ENCODE measurements around the gene KLHDC2. TPM values are rescaled to one million over a fixed set of nuclear protein-coding genes. Genes with fewer than 3 reads are reported as not detected.
"Not testable (repeated sequence)": the region's sequence is repeated elsewhere in the genome, so short reads cannot be mapped to it uniquely, and the experiment has no call there.

Gene KLHDC2
- total RNA-seq, 6 experiments from 2014 or later, result 34.0 to 69.6 (median 49.7) TPM

DNA sequence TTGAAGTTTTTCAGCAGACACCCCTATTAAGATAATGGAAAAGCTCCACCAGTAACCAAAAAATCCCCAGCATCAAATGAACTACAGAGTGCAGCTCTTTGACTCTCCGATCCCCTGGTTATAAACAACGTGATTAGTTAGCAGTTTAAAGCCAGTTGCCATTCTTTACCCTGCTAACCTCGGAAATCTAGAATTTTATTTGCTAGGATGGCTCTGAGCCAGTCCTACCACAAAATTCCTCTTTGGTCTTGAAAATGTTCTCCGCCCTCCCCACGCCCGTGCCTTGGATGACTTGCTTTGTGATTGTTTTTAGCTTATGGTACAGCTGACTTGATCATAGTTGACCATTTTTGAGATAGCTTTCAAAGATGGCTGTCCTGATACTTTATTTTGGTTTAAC, 1.2 kb downstream of the KLHDC2 start:
- DNase-seq, result no peak
- TF ChIP-seq, protein P1, sequence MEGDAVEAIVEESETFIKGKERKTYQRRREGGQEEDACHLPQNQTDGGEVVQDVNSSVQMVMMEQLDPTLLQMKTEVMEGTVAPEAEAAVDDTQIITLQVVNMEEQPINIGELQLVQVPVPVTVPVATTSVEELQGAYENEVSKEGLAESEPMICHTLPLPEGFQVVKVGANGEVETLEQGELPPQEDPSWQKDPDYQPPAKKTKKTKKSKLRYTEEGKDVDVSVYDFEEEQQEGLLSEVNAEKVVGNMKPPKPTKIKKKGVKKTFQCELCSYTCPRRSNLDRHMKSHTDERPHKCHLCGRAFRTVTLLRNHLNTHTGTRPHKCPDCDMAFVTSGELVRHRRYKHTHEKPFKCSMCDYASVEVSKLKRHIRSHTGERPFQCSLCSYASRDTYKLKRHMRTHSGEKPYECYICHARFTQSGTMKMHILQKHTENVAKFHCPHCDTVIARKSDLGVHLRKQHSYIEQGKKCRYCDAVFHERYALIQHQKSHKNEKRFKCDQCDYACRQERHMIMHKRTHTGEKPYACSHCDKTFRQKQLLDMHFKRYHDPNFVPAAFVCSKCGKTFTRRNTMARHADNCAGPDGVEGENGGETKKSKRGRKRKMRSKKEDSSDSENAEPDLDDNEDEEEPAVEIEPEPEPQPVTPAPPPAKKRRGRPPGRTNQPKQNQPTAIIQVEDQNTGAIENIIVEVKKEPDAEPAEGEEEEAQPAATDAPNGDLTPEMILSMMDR (IDR thresholded peaks at IDR 0.05), result no peak
- no peak for TF ChIP-seq POLR2A (IDR thresholded peaks at IDR 0.05)
- Histone ChIP-seq H3K27ac (peak overlapping the region; percentile 99), H3K27me3 (no peaks in the 10 kb centered on the region), H3K4me3 (peak overlapping the region; percentile 91 to 97 (median 93)), H3K9me3 (no peaks in the 10 kb centered on the region), H3K4me1 (peaks cover 0 to 33% (median 18%) of the 10 kb centered on the region in 4 donors), H3K36me3 (peaks cover 0 to 4% (median 2%) of the 10 kb centered on the region in 4 donors)
- intact Hi-C loops (cut with DNase I), result loop anchor here (10.0 kb wide), 2 partner anchors 124 to 134 kb away; partner anchors contain the start of gene DNAAF2 (in 1 of the 2)
- WGBS (ENCODE audit: insufficient coverage, low coverage, low lambda C conversion rate, missing lambda C conversion rate), result 7% methylated on average over 6 of the region's 6 CpGs
- peak in 1 of 4 donors; percentile 2 for ATAC-seq

DNA sequence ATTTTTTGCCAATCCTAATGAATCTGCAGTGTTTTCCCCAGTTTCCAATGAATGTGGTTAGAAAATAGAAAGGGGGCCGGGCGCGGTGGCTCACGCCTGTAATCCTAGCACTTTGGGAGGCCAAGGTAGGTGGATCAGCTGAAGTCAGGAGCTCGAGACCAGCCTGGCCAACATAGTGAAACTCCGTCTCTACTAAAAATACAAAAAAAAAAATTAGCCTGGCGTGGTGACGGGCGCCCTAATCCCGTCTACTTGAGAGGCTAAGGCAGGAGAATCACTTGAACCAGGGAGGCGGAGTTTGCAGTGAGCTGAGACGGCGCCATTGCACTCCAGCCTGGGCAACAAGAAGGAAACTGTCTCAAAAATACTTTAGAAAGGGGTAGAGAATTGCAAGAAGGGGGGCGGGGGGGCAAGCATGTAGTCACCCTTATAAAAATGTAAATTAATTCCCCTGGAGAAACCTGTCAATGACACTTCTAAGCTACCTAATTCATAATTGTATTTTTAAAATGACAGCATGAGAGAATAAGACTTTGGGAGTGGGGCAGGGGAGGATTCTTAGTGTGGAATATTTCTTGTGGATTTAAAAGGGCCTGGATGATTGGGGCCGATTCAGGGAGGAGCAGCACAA, 1.7 kb downstream of the KLHDC2 start:
- TF ChIP-seq POLR2A (IDR thresholded peaks at IDR 0.05), result no peak
- TF ChIP-seq, protein P1 (IDR thresholded peaks at IDR 0.05), result no peak
- Histone ChIP-seq H3K27ac (peak overlapping the region; percentile 99), H3K4me3 (peak overlapping the region; percentile 91 to 97 (median 93)), H3K9me3 (no peaks in the 10 kb centered on the region), H3K36me3 (peaks cover 0 to 9% (median 4%) of the 10 kb centered on the region in 4 donors), H3K27me3 (no peaks in the 10 kb centered on the region), H3K4me1 (peaks cover 0 to 33% (median 18%) of the 10 kb centered on the region in 4 donors)
- DNase-seq (no peak), ATAC-seq (no peak)
- WGBS (ENCODE audit: insufficient coverage, low coverage, low lambda C conversion rate, missing lambda C conversion rate), result 26% methylated on average over 14 of the region's 15 CpGs
- intact Hi-C loops (cut with DNase I), result loop anchor here (10.0 kb wide), 2 partner anchors 125 to 135 kb away; partner anchors contain the start of gene DNAAF2 (in 1 of the 2)

DNA sequence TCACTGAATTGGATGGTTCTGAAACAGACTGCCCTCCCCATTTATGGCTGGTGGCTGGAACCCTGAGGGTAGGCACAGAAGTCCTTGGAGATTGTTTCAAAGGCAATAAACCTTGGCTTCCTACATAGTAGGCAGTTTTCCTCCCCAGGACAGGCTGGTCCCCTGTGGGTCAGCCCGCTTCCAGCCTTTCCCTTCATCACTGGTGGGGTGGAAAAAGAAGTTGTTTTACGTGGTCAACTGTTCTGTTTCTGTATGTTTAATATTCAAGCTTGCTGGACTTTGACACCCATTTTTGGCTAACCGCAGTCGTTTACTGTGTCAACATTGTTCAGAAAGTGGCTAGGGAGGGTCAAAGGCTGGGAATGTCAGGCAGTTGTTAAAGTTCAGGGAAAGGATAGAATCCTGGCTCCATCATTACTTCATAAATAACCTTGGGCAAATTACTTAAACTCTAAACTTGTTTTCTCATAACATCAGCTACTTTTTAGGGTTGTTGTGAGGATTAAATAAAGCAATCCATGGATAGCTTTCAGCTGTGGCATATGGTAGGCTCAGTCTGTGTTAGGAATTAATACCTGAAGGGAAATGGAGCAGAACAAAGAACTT, 2.4 kb downstream of the KLHDC2 start:
- peaks cover 0 to 33% (median 18%) of the 10 kb centered on the region in 4 donors for H3K4me1 ChIP-seq
- 15% methylated on average over 4 of the region's 4 CpGs for WGBS (ENCODE audit: insufficient coverage, low coverage, low lambda C conversion rate, missing lambda C conversion rate)
- H3K27ac ChIP-seq, result peak overlapping the region; percentile 99
- TF ChIP-seq, protein P1 (IDR thresholded peaks at IDR 0.05), result no peak
- peak; percentile 81 for TF ChIP-seq POLR2A (IDR thresholded peaks at IDR 0.05)
- peak overlapping the region; percentile 91 to 97 (median 93) for H3K4me3 ChIP-seq
- no peaks in the 10 kb centered on the region for H3K9me3 ChIP-seq
- peaks cover 0 to 15% (median 8%) of the 10 kb centered on the region in 4 donors for H3K36me3 ChIP-seq
- no peaks in the 10 kb centered on the region for H3K27me3 ChIP-seq
- intact Hi-C loops (cut with DNase I), result no loop called here
- DNase-seq (peak in 2 of 3 donors; percentile 31 to 84), ATAC-seq (peak; percentile 46 to 67 (median 64))

DNA sequence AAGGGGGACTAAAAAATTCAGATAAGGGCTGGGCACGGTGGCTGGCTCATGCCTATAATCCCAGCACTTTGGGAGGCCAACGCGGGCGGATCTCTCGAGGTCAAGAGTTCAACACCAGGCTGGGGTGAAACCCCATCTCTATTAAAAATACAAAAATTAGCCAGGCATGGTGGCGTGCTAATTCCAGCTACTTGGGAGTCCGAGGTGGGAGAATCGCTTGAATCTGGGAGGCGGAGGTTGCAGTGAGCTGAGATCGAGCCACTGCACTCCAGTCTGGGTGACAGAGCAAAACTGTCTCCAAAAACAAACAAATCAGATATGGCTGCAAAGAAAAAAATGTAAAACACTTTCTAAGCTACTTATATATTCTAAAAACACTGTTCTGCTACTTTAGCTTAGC, 3.7 kb downstream of the KLHDC2 start:
- intact Hi-C loops (cut with DNase I); ATAC-seq; H3K27me3 ChIP-seq; H3K9me3 ChIP-seq; DNase-seq: not testable (repeated sequence)
- peaks cover 0 to 33% (median 16%) of the 10 kb centered on the region in 4 donors for H3K4me1 ChIP-seq
- 33% methylated on average over 10 of the region's 10 CpGs for WGBS (ENCODE audit: insufficient coverage, low coverage, low lambda C conversion rate, missing lambda C conversion rate)
- peak overlapping the region in 2 of 3 donors; percentile 99 for H3K27ac ChIP-seq
- H3K36me3 ChIP-seq, result peaks cover 0 to 27% (median 15%) of the 10 kb centered on the region in 4 donors
- H3K4me3 ChIP-seq, result peak overlapping the region in 2 of 3 donors; percentile 91 to 97

DNA sequence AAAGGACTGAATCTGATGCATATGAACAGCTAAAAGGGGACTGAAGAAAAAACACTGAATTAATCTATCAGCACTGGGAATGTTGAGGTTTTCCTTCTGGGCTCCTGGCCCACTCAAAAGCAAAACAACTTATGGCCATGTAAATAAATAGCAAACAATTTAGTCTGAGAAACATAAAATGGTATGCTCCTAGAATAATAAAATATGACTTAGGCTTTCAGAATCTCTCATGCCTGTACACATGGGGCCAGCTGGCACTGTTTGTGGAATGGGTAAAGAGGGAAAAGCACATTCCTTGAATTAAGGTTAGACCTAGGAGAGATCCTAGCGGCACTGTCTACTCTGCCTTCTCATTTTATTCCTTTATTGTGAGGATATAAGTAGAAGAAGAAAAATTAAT, 6.2 kb downstream of the KLHDC2 start:
- intact Hi-C loops (cut with DNase I), result no loop called here
- no peak for TF ChIP-seq POLR2A (IDR thresholded peaks at IDR 0.05)
- TF ChIP-seq, protein P1 (IDR thresholded peaks at IDR 0.05), result no peak
- DNase-seq, result no peak
- WGBS (ENCODE audit: insufficient coverage, low coverage, low lambda C conversion rate, missing lambda C conversion rate), result 75% methylated on average over 1 of the region's 1 CpG
- no peaks in the 10 kb centered on the region for H3K27me3 ChIP-seq
- no peaks in the 10 kb centered on the region for H3K9me3 ChIP-seq
- no peak overlapping the region for H3K4me3 ChIP-seq
- no peak for ATAC-seq
- peaks cover 0 to 33% (median 14%) of the 10 kb centered on the region in 4 donors for H3K4me1 ChIP-seq
- H3K36me3 ChIP-seq, result peaks cover 1 to 51% (median 24%) of the 10 kb centered on the region in 4 donors
- H3K27ac ChIP-seq, result peak overlapping the region in 1 of 3 donors; percentile 12
